ENCODE data around the gene ZSCAN9.

Gene ZSCAN9

DNA sequence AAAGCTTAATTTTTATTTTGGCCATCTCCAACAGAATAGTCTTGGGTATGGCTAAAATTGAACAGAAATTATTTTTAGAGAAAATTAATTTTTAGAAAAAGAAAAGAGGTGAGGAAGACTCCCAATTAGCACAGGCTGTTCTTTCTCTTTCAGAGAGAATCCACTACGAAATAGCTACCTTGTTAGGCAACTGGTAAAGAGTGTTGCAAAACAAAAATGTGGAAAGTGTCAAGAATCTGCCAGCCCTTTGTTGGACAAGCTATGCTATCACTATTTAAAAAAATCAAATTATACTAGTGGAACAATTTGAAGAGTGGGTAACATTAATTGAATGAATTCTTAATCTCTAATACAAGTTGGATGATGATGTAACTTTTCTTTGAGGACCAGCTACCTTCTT, 19.2 kb upstream of the ZSCAN9 start:
- Histone ChIP-seq H3K4me2 (ENCODE audit: insufficient read depth, low read length) (no peak overlapping the region), H3K36me3 (ENCODE audit: insufficient read depth, low read length) (no peaks in the 10 kb centered on the region), H3K9ac (ENCODE audit: low read depth, low read length) (no peak overlapping the region), H3K9me3 (ENCODE audit: insufficient read depth, low read length, severe bottlenecking) (no peaks in the 10 kb centered on the region), H3K27ac (ENCODE audit: low read length) (no peak overlapping the region), H3K27me3 (ENCODE audit: insufficient read depth, low read length, poor library complexity) (peaks cover 5% of the 10 kb centered on the region), H3K79me2 (ENCODE audit: insufficient read depth, low read length) (no peaks in the 10 kb centered on the region), H3K4me1 (ENCODE audit: insufficient read depth, low read length) (0 out of 2 replicates have a peak, but pooled peaks cover 4% of the 10 kb centered on the region), H4K20me1 (ENCODE audit: insufficient read depth, low read length) (no peaks in the 10 kb centered on the region), H3K4me3 (ENCODE audit: low read depth in 1 of 2, low read length in 2 of 2) (no peak overlapping the region), H2AFZ (ENCODE audit: low read depth, low read length) (no peak overlapping the region)
- ATAC-seq (ENCODE audit: insufficient read depth, low read depth) (no peak), DNase-seq (no peak)
- TF ChIP-seq EZH2 (IDR thresholded peaks at IDR 0.05; ENCODE audit: borderline replicate concordance, low read depth, low read length, severe bottlenecking) (no peak), CTCF (IDR thresholded peaks at IDR 0.05; ENCODE audit: borderline replicate concordance, extremely low read depth, low read length, poor library complexity, severe bottlenecking) (no peak)

DNA sequence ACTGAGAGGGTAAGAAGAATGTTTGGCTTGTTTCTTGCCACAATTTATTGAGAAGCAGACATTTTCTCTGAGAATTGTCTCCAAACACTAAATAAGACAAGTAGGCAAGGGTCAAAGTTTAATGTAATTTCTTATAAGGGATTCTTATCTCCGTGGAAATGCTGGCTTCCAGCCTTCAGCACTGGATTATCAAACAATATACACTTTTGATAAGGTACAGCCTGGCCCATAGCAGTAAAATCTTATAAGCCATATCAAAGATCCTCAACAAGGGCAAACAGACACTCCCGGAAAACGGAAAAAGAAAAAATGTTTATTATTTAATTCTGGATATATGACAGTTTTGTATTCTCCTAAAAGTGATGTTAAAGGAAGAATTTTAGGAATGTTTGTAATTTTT, 18.5 kb upstream of the ZSCAN9 start:
- Histone ChIP-seq H3K36me3 (ENCODE audit: insufficient read depth, low read length) (no peaks in the 10 kb centered on the region), H3K9ac (ENCODE audit: low read depth, low read length) (no peak overlapping the region), H3K27me3 (ENCODE audit: insufficient read depth, low read length, poor library complexity) (peaks cover 5% of the 10 kb centered on the region), H4K20me1 (ENCODE audit: insufficient read depth, low read length) (no peaks in the 10 kb centered on the region), H2AFZ (ENCODE audit: low read depth, low read length) (no peak overlapping the region), H3K79me2 (ENCODE audit: insufficient read depth, low read length) (no peaks in the 10 kb centered on the region), H3K4me1 (ENCODE audit: insufficient read depth, low read length) (0 out of 2 replicates have a peak, but pooled peaks cover 4% of the 10 kb centered on the region), H3K4me2 (ENCODE audit: insufficient read depth, low read length) (no peak overlapping the region), H3K27ac (ENCODE audit: low read length) (no peak overlapping the region), H3K4me3 (ENCODE audit: low read depth in 1 of 2, low read length in 2 of 2) (no peak overlapping the region), H3K9me3 (ENCODE audit: insufficient read depth, low read length, severe bottlenecking) (no peaks in the 10 kb centered on the region)
- TF ChIP-seq CTCF (IDR thresholded peaks at IDR 0.05; ENCODE audit: borderline replicate concordance, extremely low read depth, low read length, poor library complexity, severe bottlenecking) (no peak), EZH2 (IDR thresholded peaks at IDR 0.05; ENCODE audit: borderline replicate concordance, low read depth, low read length, severe bottlenecking) (no peak)
- ATAC-seq (ENCODE audit: insufficient read depth, low read depth) (no peak), DNase-seq (no peak)

- Histone ChIP-seq H3K36me3 (ENCODE audit: insufficient read depth, low read length) (no peaks in the 10 kb centered on the region), H3K27me3 (ENCODE audit: insufficient read depth, low read length, poor library complexity) (peaks cover 9% of the 10 kb centered on the region), H3K4me1 (ENCODE audit: insufficient read depth, low read length) (0 out of 2 replicates have a peak, but pooled peaks cover 4% of the 10 kb centered on the region), H3K79me2 (ENCODE audit: insufficient read depth, low read length) (no peaks in the 10 kb centered on the region), H2AFZ (ENCODE audit: low read depth, low read length) (no peak overlapping the region), H3K9me3 (ENCODE audit: insufficient read depth, low read length, severe bottlenecking) (no peaks in the 10 kb centered on the region), H3K9ac (ENCODE audit: low read depth, low read length) (no peak overlapping the region), H4K20me1 (ENCODE audit: insufficient read depth, low read length) (no peaks in the 10 kb centered on the region), H3K4me2 (ENCODE audit: insufficient read depth, low read length) (no peak overlapping the region), H3K4me3 (ENCODE audit: low read depth in 1 of 2, low read length in 2 of 2) (no peak overlapping the region), H3K27ac (ENCODE audit: low read length) (no peak overlapping the region)
- TF ChIP-seq CTCF (IDR thresholded peaks at IDR 0.05; ENCODE audit: borderline replicate concordance, extremely low read depth, low read length, poor library complexity, severe bottlenecking) (no peak), EZH2 (IDR thresholded peaks at IDR 0.05; ENCODE audit: borderline replicate concordance, low read depth, low read length, severe bottlenecking) (no peak)
- no peak for DNase-seq
- ATAC-seq (ENCODE audit: insufficient read depth, low read depth), result no peak
These were observed 18.1 kb upstream of the ZSCAN9 start for GRCh38 chr6:28206928-28207509.

Data from DND-41 (cell line).